ENCODE results near the gene BEST4. TPM values are rescaled to one million over a fixed set of nuclear protein-coding genes. Genes with fewer than 3 reads are reported as not detected.
A peak's percentile ranks its signal among the peaks of the same experiment; 100 is the strongest.

BEST4 gene
- total and polyA plus RNA-seq, 2 of the 13 experiments (the other 11 are each of a cell fraction or from before 2014, with no cell fraction given) = 0.77 to 1.4 TPM

DNA sequence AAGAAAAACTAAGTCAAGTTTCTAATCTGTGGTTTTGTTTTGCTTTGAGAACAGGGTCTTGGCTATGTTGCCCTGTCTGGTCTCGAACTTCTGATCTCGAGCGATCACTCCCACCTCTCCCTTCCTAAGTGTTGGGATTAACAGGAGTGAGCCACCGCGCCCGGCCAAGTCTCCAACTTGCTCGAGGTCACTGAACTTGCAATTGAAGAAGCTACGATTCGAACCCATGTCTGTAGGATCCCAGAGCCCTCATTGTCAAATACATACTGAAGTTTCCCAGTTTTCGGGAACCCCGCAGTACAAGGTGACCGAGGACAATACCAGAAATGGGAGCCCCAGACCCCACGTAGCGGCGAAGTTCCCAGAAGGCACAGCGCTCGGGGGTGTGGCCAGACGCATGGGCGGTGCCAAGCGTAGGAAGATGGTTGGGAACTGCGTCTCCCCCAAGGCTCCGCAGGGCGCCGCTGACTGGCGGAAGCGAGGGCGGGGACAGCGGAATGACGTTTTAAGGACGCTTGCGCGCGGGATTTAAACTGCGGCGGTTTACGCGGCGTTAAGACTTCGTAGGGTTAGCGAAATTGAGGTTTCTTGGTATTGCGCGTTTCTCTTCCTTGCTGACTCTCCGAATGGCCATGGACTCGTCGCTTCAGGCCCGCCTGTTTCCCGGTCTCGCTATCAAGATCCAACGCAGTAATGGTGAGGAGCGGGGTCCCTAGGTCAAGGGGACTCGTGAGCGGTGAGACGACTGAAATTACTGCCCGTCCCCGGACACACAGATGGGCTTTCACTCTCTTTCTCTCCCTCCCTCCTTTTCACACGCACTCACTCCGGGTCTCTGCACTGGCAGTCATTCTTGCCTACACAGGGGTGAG, 48.4 kb downstream of the BEST4 start, which contains the start of gene KIF2C (continued):
- TF ChIP-seq, protein P1, sequence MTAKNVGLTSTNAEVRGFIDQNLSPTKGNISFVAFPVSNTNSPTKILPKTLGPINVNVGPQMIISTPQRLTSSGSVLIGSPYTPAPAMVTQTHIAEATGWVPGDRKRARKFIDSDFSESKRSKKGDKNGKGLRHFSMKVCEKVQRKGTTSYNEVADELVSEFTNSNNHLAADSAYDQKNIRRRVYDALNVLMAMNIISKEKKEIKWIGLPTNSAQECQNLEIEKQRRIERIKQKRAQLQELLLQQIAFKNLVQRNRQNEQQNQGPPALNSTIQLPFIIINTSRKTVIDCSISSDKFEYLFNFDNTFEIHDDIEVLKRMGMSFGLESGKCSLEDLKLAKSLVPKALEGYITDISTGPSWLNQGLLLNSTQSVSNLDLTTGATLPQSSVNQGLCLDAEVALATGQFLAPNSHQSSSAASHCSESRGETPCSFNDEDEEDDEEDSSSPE (CRISPR knock-in tag; IDR thresholded peaks at IDR 0.05) = peak; percentile 99
- no peak for TF ChIP-seq SSRP1 (CRISPR knock-in tag; IDR thresholded peaks at IDR 0.05)
- TF ChIP-seq ZNF713 (CRISPR knock-in tag; IDR thresholded peaks at IDR 0.05) = 0 out of 2 replicates have a peak, but pooled peaks have one; percentile 72
- peak; percentile 40; the same call in 1 of the 2 replicates for TF ChIP-seq ZNF205 (CRISPR knock-in tag; IDR thresholded peaks at IDR 0.05)
- peak; percentile 68 for TF ChIP-seq NFYC (CRISPR knock-in tag; IDR thresholded peaks at IDR 0.05)
- TF ChIP-seq, protein P2, sequence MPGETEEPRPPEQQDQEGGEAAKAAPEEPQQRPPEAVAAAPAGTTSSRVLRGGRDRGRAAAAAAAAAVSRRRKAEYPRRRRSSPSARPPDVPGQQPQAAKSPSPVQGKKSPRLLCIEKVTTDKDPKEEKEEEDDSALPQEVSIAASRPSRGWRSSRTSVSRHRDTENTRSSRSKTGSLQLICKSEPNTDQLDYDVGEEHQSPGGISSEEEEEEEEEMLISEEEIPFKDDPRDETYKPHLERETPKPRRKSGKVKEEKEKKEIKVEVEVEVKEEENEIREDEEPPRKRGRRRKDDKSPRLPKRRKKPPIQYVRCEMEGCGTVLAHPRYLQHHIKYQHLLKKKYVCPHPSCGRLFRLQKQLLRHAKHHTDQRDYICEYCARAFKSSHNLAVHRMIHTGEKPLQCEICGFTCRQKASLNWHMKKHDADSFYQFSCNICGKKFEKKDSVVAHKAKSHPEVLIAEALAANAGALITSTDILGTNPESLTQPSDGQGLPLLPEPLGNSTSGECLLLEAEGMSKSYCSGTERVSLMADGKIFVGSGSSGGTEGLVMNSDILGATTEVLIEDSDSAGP (CRISPR knock-in tag; IDR thresholded peaks at IDR 0.05; ENCODE audit: borderline replicate concordance) = peak; percentile 86; the same call in 1 of the 2 replicates
- peak; percentile 16; the same call in 1 of the 2 replicates for TF ChIP-seq HCFC1 (IDR thresholded peaks at IDR 0.05; ENCODE audit: low read depth, low read length)
- no peak for TF ChIP-seq SOX13 (IDR thresholded peaks at IDR 0.05)
- peak in 1 of 2 experiments; percentile 36; a peak in 1 of 4 replicates for TF ChIP-seq SOX13 (CRISPR knock-in tag; conservative IDR thresholded peaks at IDR 0.05 in 1 of 2, IDR thresholded peaks at IDR 0.05 in 1 of 2)
- 0 out of 2 replicates have a peak, but pooled peaks have one; percentile 20 for TF ChIP-seq NFATC3 (CRISPR knock-in tag; IDR thresholded peaks at IDR 0.05)
- TF ChIP-seq ZNF230 (CRISPR knock-in tag; IDR thresholded peaks at IDR 0.05) = no peak; the same call in 1 of the 2 replicates
- TF ChIP-seq ZNF674 (CRISPR knock-in tag; IDR thresholded peaks at IDR 0.05; ENCODE audit: low read depth) = no peak
- peak; percentile 66; the same call in 1 of the 2 replicates for TF ChIP-seq HOXA5 (CRISPR knock-in tag; IDR thresholded peaks at IDR 0.05)
- TF ChIP-seq, protein P3, sequence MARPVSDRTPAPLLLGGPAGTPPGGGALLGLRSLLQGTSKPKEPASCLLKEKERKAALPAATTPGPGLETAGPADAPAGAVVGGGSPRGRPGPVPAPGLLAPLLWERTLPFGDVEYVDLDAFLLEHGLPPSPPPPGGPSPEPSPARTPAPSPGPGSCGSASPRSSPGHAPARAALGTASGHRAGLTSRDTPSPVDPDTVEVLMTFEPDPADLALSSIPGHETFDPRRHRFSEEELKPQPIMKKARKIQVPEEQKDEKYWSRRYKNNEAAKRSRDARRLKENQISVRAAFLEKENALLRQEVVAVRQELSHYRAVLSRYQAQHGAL (CRISPR knock-in tag; IDR thresholded peaks at IDR 0.05; ENCODE audit: not compliant biosample characterization) = peak; percentile 16
- peak; percentile 81; the same call in 1 of the 2 replicates for TF ChIP-seq MYC (CRISPR knock-in tag; IDR thresholded peaks at IDR 0.05; ENCODE audit: borderline replicate concordance)
- TF ChIP-seq ZNF782 (CRISPR knock-in tag; IDR thresholded peaks at IDR 0.05; ENCODE audit: borderline replicate concordance) = no peak
- no peak for TF ChIP-seq MAZ (IDR thresholded peaks at IDR 0.05; ENCODE audit: borderline replicate concordance, low read depth, low read length)
- peak; percentile 34 for TF ChIP-seq MAZ (CRISPR knock-in tag; IDR thresholded peaks at IDR 0.05; ENCODE audit: low read depth)
- TF ChIP-seq, protein P4, sequence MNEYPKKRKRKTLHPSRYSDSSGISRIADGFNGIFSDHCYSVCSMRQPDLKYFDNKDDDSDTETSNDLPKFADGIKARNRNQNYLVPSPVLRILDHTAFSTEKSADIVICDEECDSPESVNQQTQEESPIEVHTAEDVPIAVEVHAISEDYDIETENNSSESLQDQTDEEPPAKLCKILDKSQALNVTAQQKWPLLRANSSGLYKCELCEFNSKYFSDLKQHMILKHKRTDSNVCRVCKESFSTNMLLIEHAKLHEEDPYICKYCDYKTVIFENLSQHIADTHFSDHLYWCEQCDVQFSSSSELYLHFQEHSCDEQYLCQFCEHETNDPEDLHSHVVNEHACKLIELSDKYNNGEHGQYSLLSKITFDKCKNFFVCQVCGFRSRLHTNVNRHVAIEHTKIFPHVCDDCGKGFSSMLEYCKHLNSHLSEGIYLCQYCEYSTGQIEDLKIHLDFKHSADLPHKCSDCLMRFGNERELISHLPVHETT (CRISPR knock-in tag; conservative IDR thresholded peaks at IDR 0.05) = no peak
- TF ChIP-seq ZNF317 (CRISPR knock-in tag; IDR thresholded peaks at IDR 0.05) = 0 out of 2 replicates have a peak, but pooled peaks have one; percentile 25
- peak; percentile 27; the same call in 1 of the 2 replicates for TF ChIP-seq PITX1 (CRISPR knock-in tag; IDR thresholded peaks at IDR 0.05)
- 0 out of 2 replicates have a peak, but pooled peaks have one; percentile 54 for TF ChIP-seq ZNF563 (CRISPR knock-in tag; IDR thresholded peaks at IDR 0.05)
- TF ChIP-seq, protein P5, sequence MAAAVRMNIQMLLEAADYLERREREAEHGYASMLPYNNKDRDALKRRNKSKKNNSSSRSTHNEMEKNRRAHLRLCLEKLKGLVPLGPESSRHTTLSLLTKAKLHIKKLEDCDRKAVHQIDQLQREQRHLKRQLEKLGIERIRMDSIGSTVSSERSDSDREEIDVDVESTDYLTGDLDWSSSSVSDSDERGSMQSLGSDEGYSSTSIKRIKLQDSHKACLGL (CRISPR knock-in tag; IDR thresholded peaks at IDR 0.05) = 0 out of 2 replicates have a peak, but pooled peaks have one; percentile 26
- TF ChIP-seq YEATS2 (CRISPR knock-in tag; IDR thresholded peaks at IDR 0.05; ENCODE audit: borderline replicate concordance) = peak; percentile 85; the same call in 1 of the 2 replicates

Measured in HepG2 (cell line).